Sigmoid colon (tissue), 4 donors: ENCODE measurements around the gene C18orf63.

Experiments used
- CTCF ChIP-seq, 4 experiments: fragments of 450-650 bp in 3 of 4; fragments of 200-600 bp in 1 of 4; IDR thresholded peaks; one replicate each; pipeline ENCODE4 v1.5.1; 2016 to 2019; ENCODE audit warnings: antibody characterized with exemption in 4 of 4, mild to moderate bottlenecking in 3 of 4, moderate library complexity in 2 of 4
- EP300 ChIP-seq, 4 donors: sonication (generic); formaldehyde crosslinking; IDR thresholded peaks; one replicate each; pipeline ENCODE4 v1.6.1; 2017; ENCODE audit warnings: antibody characterized with exemption in 4 of 4
- POLR2A ChIP-seq, 2 donors: fragments of 450-650 bp; IDR thresholded peaks; one replicate each; pipeline ENCODE4 v1.6.1; 2016; ENCODE audit warnings: antibody characterized with exemption in 2 of 2, mild to moderate bottlenecking in 2 of 2, moderate library complexity in 2 of 2
- POLR2AphosphoS5 ChIP-seq, 4 donors: sonication (generic); formaldehyde crosslinking; IDR thresholded peaks; one replicate each; pipeline ENCODE4 v1.6.1; 2017; ENCODE audit warnings: antibody characterized with exemption in 4 of 4

GRCh38 chr18:74377776-74378175 lies 62.1 kb downstream of the C18orf63 start:
- no peak for TF ChIP-seq CTCF (IDR thresholded peaks at IDR 0.05)
- TF ChIP-seq POLR2A (IDR thresholded peaks at IDR 0.05) = no peak
- no peak for TF ChIP-seq EP300 (IDR thresholded peaks at IDR 0.05)
- TF ChIP-seq POLR2AphosphoS5 (IDR thresholded peaks at IDR 0.05) = no peak
